Measurements from ENCODE around the gene EGLN1. TPM values are rescaled to one million over a fixed set of nuclear protein-coding genes. Genes with fewer than 3 reads are reported as not detected.

The EGLN1 gene
- total RNA-seq, 4 donors from 2014 or later = 43.9 to 79.9 (median 58.7) TPM

DNA sequence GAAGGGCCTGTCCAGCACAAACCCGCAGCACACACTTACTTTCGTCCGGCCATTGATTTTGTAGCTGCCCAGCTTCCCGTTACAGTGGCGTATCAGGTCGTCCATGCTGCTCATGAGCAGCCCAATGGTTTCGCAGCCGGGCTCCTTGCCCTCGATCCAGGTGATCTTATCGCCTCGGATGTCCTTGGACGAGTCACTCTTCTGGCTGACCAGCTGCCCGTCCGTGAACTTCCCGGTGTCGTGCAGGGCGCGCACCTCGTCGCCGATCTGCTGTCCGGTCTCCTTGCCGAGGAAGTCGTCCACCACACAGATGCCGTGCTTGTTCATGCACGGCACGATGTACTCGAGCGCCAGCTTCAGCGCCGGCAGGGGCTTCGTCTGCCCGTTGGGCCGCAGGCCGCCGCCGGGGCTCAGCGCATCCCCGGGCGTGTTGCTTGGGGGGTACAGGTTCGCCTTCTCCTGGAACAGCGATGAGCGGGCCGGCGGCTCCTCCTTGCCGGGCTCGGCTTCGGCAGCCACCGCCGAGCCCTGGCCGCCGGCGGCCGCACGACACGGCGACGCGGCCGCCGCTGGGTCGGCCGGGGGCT lies 1.0 kb downstream of the EGLN1 start:
- TF ChIP-seq POLR2A (IDR thresholded peaks at IDR 0.05; ENCODE audit: low read depth) (no peak), POLR2AphosphoS5 (IDR thresholded peaks at IDR 0.05) (no peak)
- TF ChIP-seq, protein P1, sequence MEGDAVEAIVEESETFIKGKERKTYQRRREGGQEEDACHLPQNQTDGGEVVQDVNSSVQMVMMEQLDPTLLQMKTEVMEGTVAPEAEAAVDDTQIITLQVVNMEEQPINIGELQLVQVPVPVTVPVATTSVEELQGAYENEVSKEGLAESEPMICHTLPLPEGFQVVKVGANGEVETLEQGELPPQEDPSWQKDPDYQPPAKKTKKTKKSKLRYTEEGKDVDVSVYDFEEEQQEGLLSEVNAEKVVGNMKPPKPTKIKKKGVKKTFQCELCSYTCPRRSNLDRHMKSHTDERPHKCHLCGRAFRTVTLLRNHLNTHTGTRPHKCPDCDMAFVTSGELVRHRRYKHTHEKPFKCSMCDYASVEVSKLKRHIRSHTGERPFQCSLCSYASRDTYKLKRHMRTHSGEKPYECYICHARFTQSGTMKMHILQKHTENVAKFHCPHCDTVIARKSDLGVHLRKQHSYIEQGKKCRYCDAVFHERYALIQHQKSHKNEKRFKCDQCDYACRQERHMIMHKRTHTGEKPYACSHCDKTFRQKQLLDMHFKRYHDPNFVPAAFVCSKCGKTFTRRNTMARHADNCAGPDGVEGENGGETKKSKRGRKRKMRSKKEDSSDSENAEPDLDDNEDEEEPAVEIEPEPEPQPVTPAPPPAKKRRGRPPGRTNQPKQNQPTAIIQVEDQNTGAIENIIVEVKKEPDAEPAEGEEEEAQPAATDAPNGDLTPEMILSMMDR (IDR thresholded peaks at IDR 0.05) = no peak
- H3K36me3 ChIP-seq = no peaks in the 10 kb centered on the region
- peak overlapping the region; percentile 91 to 94 (median 92) for H3K4me3 ChIP-seq
- WGBS = 0% methylated on average over 27 of the region's 63 CpGs
- intact Hi-C loops (cut with DNase I) = loop anchor here (5.0 kb wide), 2 partner anchors 64 to 106 kb away; partner anchors contain the start of gene TSNAX
- H3K4me1 ChIP-seq = peaks cover 47 to 58% (median 53%) of the 10 kb centered on the region in 4 donors
- H3K9me3 ChIP-seq = no peaks in the 10 kb centered on the region
- no peaks in the 10 kb centered on the region for H3K27me3 ChIP-seq
- peak overlapping the region; percentile 98 to 99 (median 99) for H3K27ac ChIP-seq (replicated peaks in 1 of 4)
- no peak for DNase-seq (ENCODE audit: extremely low spot score)

DNA sequence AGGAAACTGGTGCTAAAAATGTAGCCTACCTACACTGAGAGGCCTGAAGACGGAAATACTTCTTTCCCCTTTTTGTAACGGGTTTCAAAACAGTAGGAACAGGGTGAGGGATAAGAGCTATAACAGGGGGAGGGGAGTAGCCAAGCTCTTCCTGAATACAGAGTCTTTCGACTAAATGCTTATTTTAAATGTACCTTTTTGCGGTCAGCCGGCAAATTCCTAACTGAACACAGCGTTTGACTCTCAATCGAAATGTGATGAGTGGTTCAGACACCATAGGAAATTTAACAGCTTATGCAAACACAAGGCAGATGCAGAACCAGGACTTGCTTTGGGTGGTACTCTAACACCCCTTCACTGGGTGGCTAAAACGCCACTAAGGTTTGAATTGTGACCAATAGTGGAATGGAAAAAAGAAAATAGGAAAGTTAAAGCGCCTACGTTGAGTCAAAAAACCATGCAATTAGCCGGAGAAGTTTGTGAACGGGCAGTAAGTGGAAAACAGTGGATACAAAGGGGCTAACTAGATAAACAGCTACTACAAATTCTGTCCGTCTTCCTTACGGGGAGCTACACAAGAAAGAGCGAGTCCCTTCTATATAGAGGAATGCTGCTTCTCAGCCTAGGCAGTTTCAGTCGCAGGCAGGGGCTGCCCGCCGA lies 1.7 kb downstream of the EGLN1 start:
- WGBS = 1% methylated on average over 18 of the region's 18 CpGs
- H3K27me3 ChIP-seq = no peaks in the 10 kb centered on the region
- H3K4me1 ChIP-seq = peaks cover 49 to 64% (median 59%) of the 10 kb centered on the region in 4 donors
- no peak for TF ChIP-seq POLR2A (IDR thresholded peaks at IDR 0.05; ENCODE audit: low read depth)
- TF ChIP-seq EP300 (IDR thresholded peaks at IDR 0.05) = no peak
- TF ChIP-seq, protein P1 (IDR thresholded peaks at IDR 0.05) = no peak
- TF ChIP-seq POLR2AphosphoS5 (IDR thresholded peaks at IDR 0.05) = no peak
- no peak for DNase-seq (ENCODE audit: extremely low spot score)
- H3K4me3 ChIP-seq = peak overlapping the region; percentile 91 to 94 (median 92)
- intact Hi-C loops (cut with DNase I) = loop anchor here (5.0 kb wide), 2 partner anchors 63 to 107 kb away; partner anchors contain the start of gene TSNAX
- H3K36me3 ChIP-seq = no peaks in the 10 kb centered on the region
- H3K9me3 ChIP-seq = no peaks in the 10 kb centered on the region
- H3K27ac ChIP-seq (replicated peaks in 1 of 4) = peak overlapping the region; percentile 98 to 99 (median 99)

DNA sequence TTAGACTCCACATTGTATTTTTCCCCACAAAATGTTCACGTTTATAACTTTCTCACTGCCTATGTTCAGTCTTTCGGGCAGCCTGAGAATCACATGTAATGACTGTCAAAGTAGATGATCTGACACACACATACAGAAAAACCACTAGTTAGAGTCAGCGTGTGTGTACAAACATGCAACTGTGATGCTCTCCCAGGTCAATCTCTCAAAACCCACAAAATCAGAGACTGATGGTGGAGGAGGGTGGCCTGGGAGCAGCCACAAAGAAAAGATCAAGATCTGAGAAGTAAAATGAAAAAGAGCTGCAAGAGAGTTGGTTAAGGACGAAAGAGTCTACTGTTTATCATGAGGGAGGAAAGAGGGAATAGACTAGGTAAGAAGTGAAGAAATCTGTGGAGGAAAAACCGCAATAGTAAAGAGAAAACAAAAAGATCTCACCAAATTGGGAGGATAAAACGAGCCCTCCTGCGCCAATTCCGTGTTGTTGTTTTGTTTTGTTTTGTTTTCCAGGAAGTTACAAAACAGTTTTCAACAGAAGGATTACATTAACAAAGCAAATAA lies 2.3 kb downstream of the EGLN1 start:
- Histone ChIP-seq H3K36me3 (no peaks in the 10 kb centered on the region), H3K27ac (replicated peaks in 1 of 4) (peak overlapping the region; percentile 98 to 99 (median 99)), H3K4me3 (peak overlapping the region; percentile 91 to 94 (median 92)), H3K9me3 (no peaks in the 10 kb centered on the region), H3K4me1 (peaks cover 49 to 70% (median 64%) of the 10 kb centered on the region in 4 donors), H3K27me3 (no peaks in the 10 kb centered on the region)
- intact Hi-C loops (cut with DNase I) = loop anchor here (5.0 kb wide), 2 partner anchors 63 to 107 kb away; partner anchors contain the start of gene TSNAX
- 6% methylated on average over 8 of the region's 8 CpGs for WGBS
- TF ChIP-seq, protein P1 (IDR thresholded peaks at IDR 0.05) = no peak
- no peak for TF ChIP-seq POLR2AphosphoS5 (IDR thresholded peaks at IDR 0.05)
- no peak for TF ChIP-seq POLR2A (IDR thresholded peaks at IDR 0.05; ENCODE audit: low read depth)
- TF ChIP-seq EP300 (IDR thresholded peaks at IDR 0.05) = no peak
- no peak for DNase-seq (ENCODE audit: extremely low spot score)

DNA sequence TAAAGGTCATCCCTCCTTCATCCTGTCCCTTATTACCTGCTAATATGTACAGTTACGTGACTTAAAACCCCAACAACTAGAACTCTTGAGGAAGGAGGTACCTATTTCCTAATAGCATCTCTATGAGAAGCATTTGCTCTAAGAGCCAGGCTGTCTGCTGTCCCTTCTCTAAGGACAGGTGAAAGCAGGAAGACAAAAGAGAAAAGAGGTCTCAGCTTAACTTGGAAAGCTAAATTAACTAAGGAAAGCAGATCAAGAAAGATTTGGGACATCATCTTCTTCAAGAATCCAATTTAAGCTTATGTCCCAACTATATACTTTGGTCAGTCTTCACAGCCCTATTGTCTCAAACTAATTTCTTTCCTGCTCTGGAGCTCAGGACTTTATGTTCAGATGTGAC lies 2.9 kb downstream of the EGLN1 start:
- Histone ChIP-seq H3K4me3 (peak overlapping the region; percentile 91 to 94 (median 92)), H3K27ac (replicated peaks in 1 of 4) (peak overlapping the region in 2 of 4 donors; percentile 25 to 99), H3K9me3 (no peaks in the 10 kb centered on the region), H3K27me3 (no peaks in the 10 kb centered on the region), H3K4me1 (peaks cover 51 to 77% (median 70%) of the 10 kb centered on the region in 4 donors), H3K36me3 (no peaks in the 10 kb centered on the region)
- 25% methylated on average over 1 of the region's 1 CpG for WGBS
- intact Hi-C loops (cut with DNase I) = no loop called here
- DNase-seq (ENCODE audit: extremely low spot score) = no peak
- TF ChIP-seq, protein P1 (IDR thresholded peaks at IDR 0.05) = no peak
- TF ChIP-seq POLR2AphosphoS5 (IDR thresholded peaks at IDR 0.05) = no peak

All from esophagus muscularis mucosa (tissue), 4 donors.